H1 (cell line): Measurements from ENCODE around the gene ARHGEF26. TPM values are rescaled to one million over a fixed set of nuclear protein-coding genes. Genes with fewer than 3 reads are reported as not detected.

Experiments
- CTCF ChIA-PET: fragments of 300-600 bp; sonication (Branson Sonifier 250); formaldehyde crosslinking; loops from one replicate; lab custom pipeline; 2021; ENCODE audit not compliant: partially characterized antibody; lab: Charles Lee
- POLR2A ChIA-PET: fragments of 300-600 bp; sonication (Branson Sonifier 250); formaldehyde crosslinking; loops from one replicate; lab custom pipeline; 2021; ENCODE audit warnings: inconsistent platforms; ENCODE audit not compliant: partially characterized antibody; lab: Charles Lee
- DNase-seq, 2 experiments: peaks; one replicate each; pipeline versions ENCODE4 v3.0.0 to v3.0.0-alpha.2; 2010 to 2022; ENCODE audit warnings: low spot score in 2 of 2, low read depth in 1 of 2, mixed read lengths in 1 of 2
- FAIRE-seq: peaks from 2 replicates; lab custom pipeline; 2011; peaks lifted over from hg19 to GRCh38; lab: Jason Lieb, UNC
- H2AFZ ChIP-seq: 2 replicates; pipeline ENCODE4 v1.8.1; 2012; ENCODE audit warnings: low read length, inconsistent platforms
- H2AK5ac ChIP-seq: 2 replicates; pipeline ENCODE4 v1.6.1; 2013; ENCODE audit warnings: low read depth, low read length
- H2BK120ac ChIP-seq: replicated peaks from 2 replicates; pipeline ENCODE3; 2013; ENCODE audit warnings: low read depth, low read length, inconsistent platforms
- H2BK12ac ChIP-seq: 2 replicates; pipeline ENCODE4 v1.6.1; 2013; ENCODE audit warnings: low read depth, low read length
- H2BK15ac ChIP-seq: 2 replicates; pipeline ENCODE4 v1.6.1; 2013; ENCODE audit warnings: low read length
- H2BK20ac ChIP-seq: 2 replicates; pipeline ENCODE4 v1.6.1; 2013; ENCODE audit warnings: low read length
- H2BK5ac ChIP-seq: 2 replicates; pipeline ENCODE4 v1.6.1; 2013; ENCODE audit warnings: low read depth, low read length
- H3K14ac ChIP-seq: 2 replicates; pipeline ENCODE4 v1.6.1; 2013; ENCODE audit warnings: inconsistent platforms; ENCODE audit not compliant: insufficient read length
- H3K18ac ChIP-seq: 2 replicates; pipeline ENCODE4 v1.6.1; 2013; ENCODE audit warnings: low read length; ENCODE audit errors: extremely low read depth
- H3K23ac ChIP-seq: 2 replicates; pipeline ENCODE4 v1.6.1; 2013; ENCODE audit warnings: inconsistent platforms; ENCODE audit not compliant: insufficient read length
- H3K23me2 ChIP-seq: 2 replicates; pipeline ENCODE4 v1.6.1; 2013; ENCODE audit warnings: low read depth, low read length
- H3K27ac ChIP-seq: 2 replicates; pipeline ENCODE4 v1.6.1; 2011; ENCODE audit warnings: low read depth, low read length, inconsistent platforms
- H3K27me3 ChIP-seq, 4 experiments: replicated peaks in 1 of 4; 1 replicate in 1 of 4; 2 replicates in 3 of 4; pipeline versions ENCODE4 v1.6.1 to v1.8.1; 2011 to 2013; ENCODE audit warnings: low read length in 3 of 4, mild to moderate bottlenecking in 3 of 4, inconsistent platforms in 2 of 4, mixed read lengths in 2 of 4, moderate library complexity in 1 of 4; ENCODE audit not compliant: control insufficient read depth in 3 of 4, insufficient read depth in 3 of 4; ENCODE audit errors: extremely low read depth in 1 of 4
- H3K36me3 ChIP-seq, 4 experiments: 2 replicates each; pipeline versions ENCODE4 v1.6.1 to v1.8.1; 2011 to 2013; ENCODE audit warnings: mild to moderate bottlenecking in 4 of 4, low read length in 3 of 4, moderate library complexity in 2 of 4, control low read depth in 1 of 4, inconsistent platforms in 1 of 4; ENCODE audit not compliant: insufficient read depth in 4 of 4, control insufficient read depth in 2 of 4
- H3K4ac ChIP-seq: replicated peaks from 2 replicates; pipeline ENCODE3; 2013; ENCODE audit warnings: low read length, low read depth, mixed read lengths, inconsistent platforms; ENCODE audit not compliant: insufficient read length
- H3K4me1 ChIP-seq, 4 experiments: replicated peaks in 1 of 4; 1 replicate in 1 of 4; 2 replicates in 3 of 4; pipeline versions ENCODE4 v1.6.1 to v1.8.1; 2011 to 2013; ENCODE audit warnings: low read length in 3 of 4, inconsistent platforms in 2 of 4, mixed read lengths in 1 of 4; ENCODE audit not compliant: insufficient read depth in 4 of 4, control insufficient read depth in 3 of 4
- H3K4me2 ChIP-seq, 2 experiments: 2 replicates each; pipeline versions ENCODE4 v1.6.1 to v1.8.1; 2011 to 2013; ENCODE audit warnings: low read depth in 2 of 2, low read length in 2 of 2, control low read depth in 1 of 2, inconsistent platforms in 1 of 2, mild to moderate bottlenecking in 1 of 2; ENCODE audit not compliant: insufficient read depth in 1 of 2
- H3K4me3 ChIP-seq, 4 experiments: fragments of 200-600, 300-600 bp in 1 of 4; sonication (generic), shearing (Covaris generic), sonication (Bioruptor Twin) in 1 of 4; 2 replicates each; pipeline versions ENCODE4 v1.5.1 to v1.8.1; 2011 to 2016; ENCODE audit warnings: low read length in 4 of 4, low read depth in 3 of 4, control low read depth in 2 of 4, inconsistent platforms in 2 of 4, mild to moderate bottlenecking in 2 of 4, mixed read lengths in 1 of 4, moderate library complexity in 1 of 4; ENCODE audit not compliant: insufficient read depth in 2 of 4; ENCODE audit errors: extremely low read depth in 1 of 4
- H3K56ac ChIP-seq: replicated peaks from 2 replicates; pipeline ENCODE3; 2013; ENCODE audit warnings: low read depth, mild to moderate bottlenecking, mixed read lengths, low read length, inconsistent platforms; ENCODE audit not compliant: insufficient read length
- H3K79me1 ChIP-seq: 2 replicates; pipeline ENCODE4 v1.6.1; 2013; ENCODE audit warnings: low read depth, low read length, control low read depth
- H3K79me2 ChIP-seq, 2 experiments: 2 replicates each; pipeline versions ENCODE4 v1.6.1 to v1.8.1; 2012 to 2013; ENCODE audit warnings: low read length in 2 of 2, mild to moderate bottlenecking in 2 of 2, inconsistent platforms in 1 of 2; ENCODE audit not compliant: insufficient read depth in 2 of 2, control insufficient read depth in 1 of 2
- H3K9ac ChIP-seq, 4 experiments: replicated peaks in 1 of 4; 1 replicate in 1 of 4; 2 replicates in 3 of 4; pipeline versions ENCODE4 v1.6.1 to v1.8.1; 2011 to 2013; ENCODE audit warnings: low read depth in 3 of 4, low read length in 3 of 4, control low read depth in 2 of 4, mild to moderate bottlenecking in 2 of 4, moderate library complexity in 2 of 4, inconsistent platforms in 1 of 4; ENCODE audit errors: extremely low read depth in 1 of 4
- H3K9me3 ChIP-seq, 2 experiments: 2 replicates each; pipeline versions ENCODE4 v1.6.1 to v1.8.1; 2012 to 2013; ENCODE audit warnings: mild to moderate bottlenecking in 2 of 2, moderate library complexity in 2 of 2, control low read depth in 1 of 2, inconsistent platforms in 1 of 2, low read depth in 1 of 2, low read length in 1 of 2, mixed read lengths in 1 of 2; ENCODE audit not compliant: insufficient read depth in 2 of 2
- H4K20me1 ChIP-seq, 2 experiments: replicated peaks in 1 of 2; 2 replicates each; pipeline versions ENCODE3 to v1.8.1; 2011 to 2013; ENCODE audit warnings: inconsistent platforms in 2 of 2, low read length in 2 of 2, mild to moderate bottlenecking in 1 of 2; ENCODE audit not compliant: insufficient read depth in 2 of 2, control insufficient read depth in 1 of 2
- H4K5ac ChIP-seq: 2 replicates; pipeline ENCODE4 v1.6.1; 2013; ENCODE audit warnings: low read length, low read depth, mixed read lengths, inconsistent platforms; ENCODE audit not compliant: insufficient read length
- H4K8ac ChIP-seq: 2 replicates; pipeline ENCODE4 v1.8.0; 2013; ENCODE audit warnings: mild to moderate bottlenecking, moderate library complexity, low read length, inconsistent platforms; ENCODE audit not compliant: insufficient read depth; ENCODE audit errors: extremely low read depth
- H4K91ac ChIP-seq: replicated peaks from 2 replicates; pipeline ENCODE3; 2013; ENCODE audit warnings: low read length, mixed read lengths, inconsistent platforms; ENCODE audit not compliant: insufficient read length
- BACH1 ChIP-seq: IDR thresholded peaks from 2 replicates; pipeline ENCODE4 v1.6.1; 2012; ENCODE audit warnings: low read length, improper control_type of control experiment
- CEBPB ChIP-seq: IDR thresholded peaks from 2 replicates; pipeline ENCODE4 v1.6.1; 2012; ENCODE audit warnings: low read depth, low read length
- TAF7 ChIP-seq: optimal IDR thresholded peaks from 2 replicates; pipeline ENCODE3; 2011; ENCODE audit warnings: low read depth, mild to moderate bottlenecking, inconsistent platforms, low read length, moderate library complexity, borderline replicate concordance
- WGBS, 2 experiments: shearing (Covaris generic) in 1 of 2; methylation state at CpG; one replicate each; pipeline versions ENCODE4 v1.1.6 to v1.1.7; 2013 to 2015; ENCODE audit warnings: low lambda C conversion rate in 2 of 2, mixed read lengths in 2 of 2, inconsistent platforms in 1 of 2, low coverage in 1 of 2, missing lambda C conversion rate in 1 of 2; ENCODE audit not compliant: insufficient replicate concordance in 2 of 2, insufficient coverage in 1 of 2, insufficient read length in 1 of 2; ENCODE audit errors: extremely low coverage in 1 of 2, missing lambda C conversion rate in 1 of 2; 5-methylcytosine and 5-hydroxymethylcytosine counted together
- polyA plus RNA-seq, 7 experiments: library from polyadenylated mRNA; depleted of rRNA in 3 of 7; stranded (reverse) in 5 of 7; unstranded in 2 of 7; fragments of >200 nt in 5 of 7; fragments of 200-250 nt in 2 of 7; gene quantifications; 1 replicate in 5 of 7; 2 replicates in 1 of 7; 4 replicates in 1 of 7; pipeline versions ENCODE4 v1.2.1 to v1.2.3, GENCODE V29; 2011 to 2013; ENCODE audit warnings: missing spikeins in 2 of 7, mixed read lengths in 2 of 7
- total RNA-seq: library from RNA; stranded (reverse); fragmentation: NEBNext Ultra II Directional; extraction: Animal tissue kit (Norgen Biotek cat#: 25700); gene quantifications from 2 replicates; pipeline ENCODE4 v1.2.1, GENCODE V29; 2021

The ARHGEF26 gene
- total and polyA plus RNA-seq, 2 of the 8 experiments (the other 6 are each of a cell fraction or from before 2014, with no cell fraction given): 3.1 to 15.6 TPM

GRCh38 chr3:154180836-154181691 is 59.9 kb downstream of the ARHGEF26 start:
- Histone ChIP-seq H3K4me1 (peaks cover 0 to 6% (median 1%) of the 10 kb centered on the region in 4 experiments; a peak in 2 of 7 replicates), H4K8ac (no peak overlapping the region), H3K79me2 (no peaks in the 10 kb centered on the region), H4K91ac (no peak overlapping the region), H2BK20ac (no peak overlapping the region), H3K36me3 (no peaks in the 10 kb centered on the region), H3K27ac (no peak overlapping the region), H3K18ac (no peak overlapping the region), H2AFZ (no peak overlapping the region), H3K9ac (no peak overlapping the region), H2BK5ac (no peak overlapping the region), H3K4me2 (no peak overlapping the region), H2BK15ac (no peak overlapping the region), H3K27me3 (no peaks in the 10 kb centered on the region)
- POLR2A ChIA-PET: no interaction called here
- CTCF ChIA-PET: interaction anchor here (0.7 to 1.7 kb wide), 2 partner anchors 72 kb away, joined by 3 to 4 read pairs; no protein-coding TSS in a partner anchor
- TF ChIP-seq TAF7 (no peak), CEBPB (no peak), BACH1 (no peak)
- TF ChIP-seq, all 59 proteins: peak for 0
- DNase-seq (no peak), FAIRE-seq (no peak)
- Histone ChIP-seq H3K14ac (no peak overlapping the region), H3K4ac (no peak overlapping the region), H3K9me3 (no peaks in the 10 kb centered on the region), H4K20me1 (no peaks in the 10 kb centered on the region), H2BK120ac (no peak overlapping the region), H3K4me3 (no peak overlapping the region), H2BK12ac (no peak overlapping the region), H3K56ac (no peak overlapping the region), H3K23ac (no peak overlapping the region), H3K23me2 (no peaks in the 10 kb centered on the region), H2AK5ac (no peak overlapping the region), H4K5ac (no peak overlapping the region), H3K79me1 (no peaks in the 10 kb centered on the region; the same call in 1 of the 2 replicates)
- WGBS, 2 experiments: 85% methylated on average over 10 of the region's 10 CpGs; no CpG with 5 or more reads in 1 of the 2 experiments
